Mucosa of stomach (tissue), 1 donor: ENCODE data around the gene AIRE.

ENCODE experiments used
- H3K27me3 ChIP-seq: one replicate; pipeline ENCODE4 v1.7.0; 2013; ENCODE audit warnings: mild to moderate bottlenecking, low read length; ENCODE audit not compliant: control insufficient read depth, insufficient read depth
- H3K36me3 ChIP-seq: one replicate; pipeline ENCODE4 v1.7.0; 2013; ENCODE audit warnings: low read length; ENCODE audit not compliant: control insufficient read depth, insufficient read depth
- H3K4me1 ChIP-seq: one replicate; pipeline ENCODE4 v1.7.0; 2013; ENCODE audit warnings: mild to moderate bottlenecking, low read length; ENCODE audit not compliant: control insufficient read depth, insufficient read depth
- H3K4me3 ChIP-seq: one replicate; pipeline ENCODE4 v1.7.0; 2013; ENCODE audit warnings: low read length
- H3K9ac ChIP-seq: one replicate; pipeline ENCODE4 v1.7.0; 2013; ENCODE audit warnings: mild to moderate bottlenecking, low read length, moderate library complexity
- H3K9me3 ChIP-seq: one replicate; pipeline ENCODE4 v1.7.0; 2013; ENCODE audit warnings: mild to moderate bottlenecking, low read length, moderate library complexity; ENCODE audit not compliant: control insufficient read depth
- donor health status: Pancreatic carcinoma.

AIRE gene

DNA sequence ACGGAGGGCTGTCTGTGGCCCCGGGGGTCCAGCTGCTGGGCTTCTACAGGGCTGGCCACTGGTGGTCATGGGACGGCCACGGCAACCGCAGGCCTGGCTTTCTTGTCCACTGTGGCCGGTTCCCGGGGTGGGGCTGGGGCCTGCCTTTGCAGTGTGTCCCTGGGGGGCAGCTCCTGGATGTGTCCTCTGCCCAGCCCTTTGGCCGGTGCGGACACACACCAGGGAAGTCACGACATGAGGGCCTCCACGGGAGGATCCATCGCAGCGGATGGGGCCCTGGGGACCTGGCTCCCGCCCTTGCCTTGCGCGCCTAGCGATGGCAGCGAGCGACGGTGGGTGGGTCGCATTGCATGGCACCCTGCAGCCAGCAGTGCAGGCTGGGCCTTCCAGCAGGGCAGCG, 32.2 kb downstream of the AIRE start:
- no peaks in the 10 kb centered on the region for H3K4me1 ChIP-seq
- no peak overlapping the region for H3K4me3 ChIP-seq
- no peaks in the 10 kb centered on the region for H3K9me3 ChIP-seq
- peaks cover 4% of the 10 kb centered on the region for H3K36me3 ChIP-seq
- no peaks in the 10 kb centered on the region for H3K27me3 ChIP-seq
- H3K9ac ChIP-seq: no peak overlapping the region

DNA sequence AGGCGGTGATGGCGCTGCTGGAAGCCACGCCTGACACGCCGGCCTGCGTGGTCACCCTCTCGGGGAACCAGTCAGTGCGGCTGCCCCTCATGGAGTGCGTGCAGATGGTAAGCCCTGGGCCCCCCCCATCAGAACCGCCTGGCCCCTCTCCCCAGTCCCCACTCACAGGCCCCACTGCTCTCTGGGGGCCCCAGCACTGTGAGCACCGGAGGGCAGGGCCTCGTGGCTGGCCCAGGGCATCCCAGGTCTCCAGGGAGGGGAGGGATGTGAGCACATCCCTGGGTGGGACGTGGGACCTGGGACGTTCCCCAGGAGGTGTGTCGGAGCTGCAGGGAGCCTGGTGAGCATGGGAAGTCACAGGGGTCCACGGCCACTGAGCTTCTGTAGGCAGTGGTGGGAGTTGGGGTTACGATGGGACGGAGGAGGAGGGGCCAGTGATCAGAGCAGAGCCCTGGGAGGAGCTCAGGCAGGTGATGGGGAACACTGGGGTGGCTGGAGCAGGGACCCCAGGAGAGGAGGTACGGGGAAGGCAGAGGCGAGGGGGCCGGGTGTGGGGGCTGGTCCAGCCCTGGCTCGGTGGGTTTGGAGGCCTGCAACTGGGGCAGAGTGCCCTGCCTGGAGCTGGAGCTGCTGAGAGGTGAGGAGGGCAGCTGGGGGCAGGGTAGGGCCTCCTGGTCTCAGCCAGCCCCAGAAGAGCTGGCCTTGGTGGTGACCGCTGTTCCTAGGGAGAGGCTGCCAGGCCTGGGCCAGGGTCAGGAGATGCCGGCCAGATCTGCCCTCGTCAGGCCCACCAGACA, 33.0 kb downstream of the AIRE start:
- Histone ChIP-seq H3K4me1 (no peaks in the 10 kb centered on the region), H3K36me3 (no peaks in the 10 kb centered on the region), H3K9ac (no peak overlapping the region), H3K9me3 (no peaks in the 10 kb centered on the region), H3K4me3 (no peak overlapping the region), H3K27me3 (no peaks in the 10 kb centered on the region)

DNA sequence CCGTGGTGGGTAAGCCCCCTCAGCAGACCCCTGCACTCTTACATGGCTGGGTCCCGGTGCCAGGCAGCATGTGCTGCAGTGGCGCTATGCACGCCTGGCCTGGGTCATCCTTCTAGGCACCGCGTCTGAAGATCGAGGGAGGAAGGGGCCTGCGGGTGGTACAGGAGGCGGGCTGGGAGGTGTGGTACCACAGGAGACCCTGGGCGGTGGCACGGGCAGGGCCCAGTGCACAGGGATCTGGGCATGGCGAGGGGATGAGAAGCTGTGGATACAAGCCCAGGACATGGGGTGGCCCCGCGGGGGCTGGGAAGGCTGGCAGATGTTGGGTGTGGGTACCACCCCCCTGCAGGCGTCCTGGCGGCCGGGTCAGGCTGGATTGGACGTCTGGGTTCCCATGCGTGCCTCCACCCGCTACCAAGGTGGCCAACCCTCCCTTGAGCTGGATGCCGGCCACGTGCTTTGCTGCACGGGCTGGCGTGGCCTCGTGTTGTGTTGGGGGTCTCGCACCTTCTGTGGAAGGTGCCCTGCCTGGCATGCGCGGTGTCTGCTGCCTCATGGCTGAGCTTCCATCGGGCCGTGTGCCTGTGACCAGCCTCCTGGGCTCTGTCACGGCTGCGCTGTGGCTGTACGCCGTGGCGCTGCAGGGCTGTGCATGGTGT, 33.9 kb downstream of the AIRE start:
- Histone ChIP-seq H3K27me3 (no peaks in the 10 kb centered on the region), H3K4me3 (no peak overlapping the region), H3K36me3 (no peaks in the 10 kb centered on the region), H3K9me3 (no peaks in the 10 kb centered on the region), H3K9ac (no peak overlapping the region), H3K4me1 (no peaks in the 10 kb centered on the region)

DNA sequence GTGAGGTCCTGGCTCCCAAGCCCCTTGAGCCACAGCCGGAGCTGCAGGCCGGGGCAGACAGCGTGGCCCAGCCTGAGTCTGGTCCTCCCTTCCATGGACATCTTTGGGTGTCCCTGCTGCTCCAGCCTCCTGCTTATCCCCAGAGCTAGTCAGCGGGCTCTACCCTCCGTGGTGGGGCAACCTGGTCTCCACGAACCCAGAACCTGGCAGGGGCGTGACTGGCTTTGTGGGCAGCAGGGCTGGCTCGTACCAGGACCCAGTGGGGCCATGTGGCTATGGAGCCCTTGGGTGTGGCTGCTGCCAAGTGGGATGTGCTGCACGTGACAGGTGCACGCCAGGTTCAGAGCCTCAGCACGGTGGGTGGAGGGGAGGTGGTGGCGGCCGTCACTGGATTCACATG, 35.2 kb downstream of the AIRE start:
- Histone ChIP-seq H3K4me1 (no peaks in the 10 kb centered on the region), H3K27me3 (no peaks in the 10 kb centered on the region), H3K9me3 (no peaks in the 10 kb centered on the region), H3K36me3 (no peaks in the 10 kb centered on the region), H3K9ac (no peak overlapping the region), H3K4me3 (no peak overlapping the region)

DNA sequence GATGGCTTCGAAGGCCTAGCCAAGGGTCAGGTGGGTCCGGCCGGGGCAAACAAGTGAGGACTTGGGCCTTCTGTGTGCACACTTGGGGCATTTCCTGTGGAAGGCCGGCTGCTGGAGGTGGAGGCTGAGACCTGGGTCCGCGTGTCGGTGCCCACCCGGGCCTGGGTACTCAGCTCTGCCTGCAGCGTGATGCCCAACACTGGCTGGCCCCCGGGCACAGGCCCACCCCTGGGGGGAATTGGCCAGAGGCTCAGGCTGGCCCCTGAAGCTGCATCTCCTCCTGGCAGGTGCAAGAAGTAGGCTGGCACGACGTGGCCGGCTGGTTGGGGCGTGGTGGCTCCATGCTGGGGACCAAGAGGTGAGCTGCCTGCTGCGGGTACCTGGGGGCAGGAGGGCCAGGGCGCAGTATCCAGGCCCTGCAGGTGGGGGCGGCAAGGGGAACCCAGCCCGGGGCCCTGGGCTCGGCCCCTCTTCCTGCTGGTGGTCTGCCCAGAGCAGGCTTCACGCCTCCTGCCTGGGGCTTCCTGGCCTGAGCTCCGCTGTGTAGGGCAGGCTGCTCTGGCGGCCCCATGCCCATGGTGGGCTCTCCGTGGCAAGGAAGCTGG, 36.3 kb downstream of the AIRE start:
- Histone ChIP-seq H3K4me1 (no peaks in the 10 kb centered on the region), H3K9ac (no peak overlapping the region), H3K9me3 (no peaks in the 10 kb centered on the region), H3K4me3 (no peak overlapping the region), H3K27me3 (no peaks in the 10 kb centered on the region), H3K36me3 (no peaks in the 10 kb centered on the region)

DNA sequence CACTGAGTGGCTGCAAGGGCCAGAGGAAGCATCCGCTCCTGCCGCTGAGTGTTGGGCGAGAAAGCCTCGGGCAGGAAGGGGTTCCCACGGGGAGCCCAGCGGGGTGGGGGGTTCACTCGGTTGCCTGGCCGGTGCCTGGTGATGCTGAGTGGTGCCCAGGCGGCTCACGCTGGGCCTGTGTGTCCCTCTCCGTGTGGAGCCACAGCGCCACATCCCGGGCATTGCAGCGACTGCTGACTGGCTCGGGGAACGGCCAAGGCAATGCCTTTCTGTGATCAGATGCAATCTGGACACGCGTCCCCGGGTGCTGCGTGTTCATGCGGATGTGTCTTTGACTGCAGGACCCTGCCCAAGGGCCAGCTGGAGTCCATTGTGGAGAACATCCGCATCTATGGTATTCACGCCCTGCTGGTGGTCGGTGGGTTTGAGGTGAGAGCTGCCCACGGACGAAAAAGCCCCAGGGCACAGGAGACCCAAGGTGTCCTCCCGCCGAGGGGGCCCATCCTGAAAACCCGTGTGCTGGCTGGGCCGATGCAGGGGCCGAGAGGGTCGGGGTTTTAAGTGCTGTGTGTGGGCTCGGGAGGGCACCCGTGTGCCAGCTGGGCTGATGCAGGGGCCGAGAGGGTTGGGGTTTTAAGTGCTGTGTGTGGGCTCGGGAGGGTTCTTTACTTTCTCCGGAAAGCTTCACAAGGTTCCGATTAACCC, 37.1 kb downstream of the AIRE start:
- no peak overlapping the region for H3K4me3 ChIP-seq
- no peaks in the 10 kb centered on the region for H3K4me1 ChIP-seq
- H3K9ac ChIP-seq: no peak overlapping the region
- no peaks in the 10 kb centered on the region for H3K36me3 ChIP-seq
- H3K27me3 ChIP-seq: no peaks in the 10 kb centered on the region
- no peaks in the 10 kb centered on the region for H3K9me3 ChIP-seq

DNA sequence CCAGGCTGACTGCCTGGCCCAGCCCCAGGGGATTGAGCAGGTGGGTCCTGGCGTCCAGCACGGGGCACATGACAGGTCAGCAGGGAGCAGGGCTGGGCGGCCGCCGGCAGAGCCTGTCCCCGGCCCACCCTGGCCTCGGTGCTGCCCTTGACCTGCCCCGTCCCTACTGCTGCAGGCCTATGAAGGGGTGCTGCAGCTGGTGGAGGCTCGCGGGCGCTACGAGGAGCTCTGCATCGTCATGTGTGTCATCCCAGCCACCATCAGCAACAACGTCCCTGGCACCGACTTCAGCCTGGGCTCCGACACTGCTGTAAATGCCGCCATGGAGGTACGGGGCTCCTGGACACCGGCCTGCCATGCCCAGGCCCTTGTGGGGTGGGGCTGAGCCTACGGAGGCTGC, 37.9 kb downstream of the AIRE start:
- no peak overlapping the region for H3K9ac ChIP-seq

DNA sequence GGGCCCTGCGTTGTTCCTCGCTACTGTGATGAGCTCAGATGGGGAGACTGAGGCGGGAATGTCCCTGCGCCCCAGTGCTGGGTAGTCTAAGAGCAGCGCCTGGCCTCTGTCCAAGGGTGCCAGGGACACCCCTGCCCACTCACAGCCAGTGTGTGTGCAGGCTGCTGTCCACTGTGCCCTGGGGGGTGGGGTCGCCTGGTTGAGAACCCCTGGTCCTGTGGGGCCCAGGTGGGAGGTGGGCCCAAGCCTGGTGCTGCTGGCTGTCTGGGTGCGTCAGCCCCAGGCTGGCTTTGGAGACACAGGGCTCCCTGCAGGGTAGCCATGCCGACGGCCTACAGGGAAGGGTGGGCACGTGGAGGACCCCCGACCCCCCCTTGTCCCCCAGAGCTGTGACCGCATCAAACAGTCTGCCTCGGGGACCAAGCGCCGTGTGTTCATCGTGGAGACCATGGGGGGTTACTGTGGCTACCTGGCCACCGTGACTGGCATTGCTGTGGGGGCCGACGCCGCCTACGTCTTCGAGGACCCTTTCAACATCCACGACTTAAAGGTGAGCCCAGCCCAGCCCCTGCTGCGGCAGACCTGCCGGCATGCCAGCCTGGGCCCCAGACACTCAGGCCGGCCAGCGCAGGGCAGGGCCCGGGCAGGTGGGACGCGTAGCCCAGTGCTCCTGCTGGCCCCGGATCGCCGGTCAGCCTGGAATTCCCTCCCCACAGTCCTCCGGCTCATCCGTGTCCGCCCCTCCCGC, 38.6 kb downstream of the AIRE start:
- no peaks in the 10 kb centered on the region for H3K9me3 ChIP-seq

More for the DNA sequence above, 37.9 kb downstream of the AIRE start:
- Histone ChIP-seq H3K36me3 (no peaks in the 10 kb centered on the region), H3K27me3 (no peaks in the 10 kb centered on the region), H3K4me3 (no peak overlapping the region), H3K4me1 (no peaks in the 10 kb centered on the region), H3K9me3 (no peaks in the 10 kb centered on the region)

DNA sequence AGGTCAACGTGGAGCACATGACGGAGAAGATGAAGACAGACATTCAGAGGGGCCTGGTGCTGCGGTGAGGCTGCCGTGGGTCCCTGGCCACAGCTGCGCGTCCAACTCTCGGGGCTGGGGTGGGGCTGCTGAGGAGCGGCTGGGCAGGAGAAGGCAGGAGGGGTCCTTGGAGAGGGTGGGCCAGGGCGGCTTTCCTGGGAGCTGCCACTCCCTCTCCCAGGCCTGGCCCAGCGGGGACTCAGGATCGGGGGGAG, 39.1 kb downstream of the AIRE start:
- Histone ChIP-seq H3K9ac (no peak overlapping the region), H3K9me3 (no peaks in the 10 kb centered on the region), H3K36me3 (no peaks in the 10 kb centered on the region), H3K4me1 (no peaks in the 10 kb centered on the region), H3K27me3 (no peaks in the 10 kb centered on the region), H3K4me3 (no peak overlapping the region)

More for the DNA sequence above, 38.6 kb downstream of the AIRE start:
- no peaks in the 10 kb centered on the region for H3K4me1 ChIP-seq
- no peaks in the 10 kb centered on the region for H3K27me3 ChIP-seq
- H3K36me3 ChIP-seq: no peaks in the 10 kb centered on the region
- no peak overlapping the region for H3K9ac ChIP-seq
- H3K4me3 ChIP-seq: no peak overlapping the region

DNA sequence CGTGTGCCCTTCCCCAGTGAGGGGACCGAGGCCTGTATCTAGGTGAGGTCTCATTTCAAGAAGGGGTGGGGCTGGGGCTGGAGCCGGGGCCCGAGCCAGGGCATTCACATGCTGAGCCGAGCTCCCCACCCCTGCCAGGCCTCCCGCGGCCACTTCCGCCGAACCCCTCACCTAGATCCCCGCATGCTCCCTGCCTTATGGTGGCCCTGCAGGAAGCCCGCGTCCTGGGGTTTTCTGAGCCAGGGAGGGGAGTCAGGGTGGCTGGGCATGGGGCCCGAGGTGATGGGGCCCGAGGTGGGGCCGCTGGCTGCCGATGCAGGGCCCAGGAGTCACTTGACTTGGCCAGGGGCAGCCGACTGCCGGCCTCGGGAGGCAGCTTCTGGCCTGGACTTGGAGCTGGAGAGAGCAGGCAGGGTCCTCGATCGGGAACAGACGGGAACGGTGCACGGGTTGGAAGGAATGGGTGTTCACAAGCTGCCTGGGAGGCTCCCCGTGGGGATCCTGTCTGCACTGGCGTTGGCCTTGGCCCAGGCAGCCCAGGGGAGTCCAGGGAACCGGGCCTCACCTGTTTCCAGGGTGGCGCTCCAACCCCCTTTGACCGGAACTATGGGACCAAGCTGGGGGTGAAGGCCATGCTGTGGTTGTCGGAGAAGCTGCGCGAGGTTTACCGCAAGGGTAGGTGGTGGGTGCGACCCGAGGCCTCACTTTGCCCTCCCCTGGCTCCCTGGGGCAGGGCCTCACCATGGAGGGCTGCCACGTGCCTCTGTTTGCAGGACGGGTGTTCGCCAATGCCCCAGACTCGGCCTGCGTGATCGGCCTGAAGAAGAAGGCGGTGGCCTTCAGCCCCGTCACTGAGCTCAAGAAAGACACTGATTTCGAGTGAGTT, 40.0 kb downstream of the AIRE start:
- Histone ChIP-seq H3K4me3 (no peak overlapping the region), H3K9me3 (no peaks in the 10 kb centered on the region), H3K36me3 (no peaks in the 10 kb centered on the region), H3K4me1 (no peaks in the 10 kb centered on the region), H3K27me3 (no peaks in the 10 kb centered on the region), H3K9ac (no peak overlapping the region)

DNA sequence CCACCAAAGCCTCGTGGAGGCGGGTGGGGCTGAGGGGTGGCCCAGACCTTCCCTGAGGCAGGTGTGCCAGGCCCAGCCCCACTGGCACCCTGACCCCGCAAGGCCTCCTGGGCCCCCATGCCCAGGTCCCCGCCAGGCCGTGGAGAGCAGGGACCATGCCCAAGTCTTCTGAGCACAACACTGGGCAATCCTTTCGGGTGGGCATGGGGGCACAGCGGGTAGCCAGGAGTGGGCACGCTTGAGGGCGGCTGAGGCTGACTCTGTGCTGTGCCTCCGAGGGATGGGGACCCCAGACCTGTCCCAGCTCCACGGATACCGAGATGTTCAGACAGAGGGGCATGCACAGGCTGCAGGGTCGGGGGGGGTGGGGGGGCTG, 40.6 kb downstream of the AIRE start:
- no peaks in the 10 kb centered on the region for H3K27me3 ChIP-seq
- H3K9me3 ChIP-seq: no peaks in the 10 kb centered on the region
- H3K4me3 ChIP-seq: no peak overlapping the region
- no peaks in the 10 kb centered on the region for H3K4me1 ChIP-seq
- no peak overlapping the region for H3K9ac ChIP-seq
- no peaks in the 10 kb centered on the region for H3K36me3 ChIP-seq
